Transverse colon (tissue), 4 donors: ENCODE results near the gene SERF2. TPM values are rescaled to one million over a fixed set of nuclear protein-coding genes. Genes with fewer than 3 reads are reported as not detected.
"Not testable (repeated sequence)": the region's sequence is repeated elsewhere in the genome, so short reads cannot be mapped to it uniquely, and the experiment has no call there.

Experiments used
- DNase-seq: peaks from one replicate; pipeline ENCODE4 v3.0.0-alpha.2; 2019
- H3K27ac ChIP-seq, 4 donors: fragments of 200-600 bp; sonication (generic); 2 replicates each; pipeline ENCODE4 v1.5.1; 2016 to 2018; ENCODE audit warnings: inconsistent platforms in 4 of 4
- H3K27me3 ChIP-seq: fragments of 200-600 bp; sonication (generic); 2 replicates; pipeline ENCODE4 v1.5.1; 2017; ENCODE audit warnings: inconsistent platforms
- H3K36me3 ChIP-seq, 4 donors: fragments of 200-600 bp; sonication (generic); 2 replicates each; pipeline ENCODE4 v1.5.1; 2017 to 2019; ENCODE audit warnings: inconsistent platforms in 4 of 4
- H3K4me1 ChIP-seq, 4 donors: fragments of 200-600 bp; sonication (generic); 2 replicates each; pipeline ENCODE4 v1.5.1; 2017 to 2020; ENCODE audit warnings: inconsistent platforms in 4 of 4
- H3K4me3 ChIP-seq, 4 donors: fragments of 200-600 bp; sonication (generic); 1 replicate in 1 of 4; 2 replicates in 3 of 4; pipeline versions ENCODE4 v1.5.1 to v1.6.1; 2017 to 2019; ENCODE audit warnings: inconsistent platforms in 4 of 4
- H3K9me3 ChIP-seq, 2 donors: fragments of 200-600 bp; sonication (generic); 2 replicates each; pipeline ENCODE4 v1.5.1; 2017 to 2019; ENCODE audit warnings: inconsistent platforms in 2 of 2
- EP300 ChIP-seq: sonication (generic); formaldehyde crosslinking; IDR thresholded peaks from one replicate; pipeline ENCODE4 v1.6.1; 2017; ENCODE audit warnings: antibody characterized with exemption, low read depth
- POLR2A ChIP-seq: fragments of 450-650 bp; IDR thresholded peaks from one replicate; pipeline ENCODE4 v1.6.1; 2016; ENCODE audit warnings: antibody characterized with exemption, mild to moderate bottlenecking, moderate library complexity
- POLR2AphosphoS5 ChIP-seq, 3 donors: sonication (generic); formaldehyde crosslinking; IDR thresholded peaks; one replicate each; pipeline ENCODE4 v1.6.1; 2016; ENCODE audit warnings: antibody characterized with exemption in 3 of 3
- WGBS, 2 donors: methylation state at CpG; one replicate each; pipeline ENCODE4 v1.1.5; 2018; ENCODE audit warnings: low coverage in 1 of 2; 5-methylcytosine and 5-hydroxymethylcytosine counted together
- in situ Hi-C, 4 donors: fragments of 200-750 bp; cut with MboI; loops; one replicate each; pipeline versions ENCODE4 v1.15.0 to v1.15.1; 2017; ENCODE audit warnings: low sequenced_read_pairs in 3 of 4, low pct_ligation_motif_present in 1 of 4, low pct_unique_long_range_greater_than_20kb in 1 of 4
- intact Hi-C: fragments of 100-400 bp; cut with DNase I; formaldehyde crosslinking; loops from one replicate; pipeline ENCODE4 v1.15.1; 2023; ENCODE audit warnings: low total_unique reads
- total RNA-seq, 4 donors: library from RNA; depleted of rRNA; stranded (reverse); fragments of >200 nt; gene quantifications; one replicate each; pipeline ENCODE4 v1.1.0, GENCODE V29; 2016
- TF ChIP-seq, protein P1 (sequence below), 5 experiments: fragments of 200-600 bp in 3 of 5; fragments of 450-650 bp in 2 of 5; sonication (generic) in 3 of 5; IDR thresholded peaks; 1 replicate in 2 of 5; 2 replicates in 3 of 5; pipeline ENCODE4 v1.5.1; 2016 to 2017; ENCODE audit warnings: antibody characterized with exemption in 5 of 5, inconsistent platforms in 3 of 5, mild to moderate bottlenecking in 2 of 5, moderate library complexity in 1 of 5

SERF2 gene
- total RNA-seq, 4 donors from 2014 or later: 663 to 1,001 (median 825) TPM

DNA sequence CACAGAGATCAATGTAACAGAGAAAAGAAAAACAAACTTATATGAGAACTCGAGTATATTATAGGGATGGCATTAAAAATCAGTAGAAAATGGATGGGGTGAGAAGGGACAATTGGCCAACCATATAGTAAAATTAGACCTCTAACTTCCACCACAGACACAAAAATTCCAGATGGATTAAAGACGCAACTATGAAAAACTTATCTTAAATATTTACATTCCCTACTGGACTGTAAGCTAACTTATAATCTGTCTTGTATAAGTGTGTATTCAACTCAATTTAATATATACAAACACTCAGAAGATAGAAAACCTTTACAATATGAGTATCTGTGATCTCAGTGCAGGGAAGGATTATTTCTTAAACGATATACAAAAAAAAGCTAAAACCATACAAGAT lies 29.4 kb downstream of the SERF2 start:
- Histone ChIP-seq H3K4me3 (no peak overlapping the region), H3K4me1 (peaks cover 7 to 51% (median 22%) of the 10 kb centered on the region in 4 donors), H3K27ac (peak overlapping the region in 1 of 4 donors; percentile 7), H3K27me3 (no peaks in the 10 kb centered on the region), H3K36me3 (peaks cover 0 to 13% (median 0%) of the 10 kb centered on the region in 4 donors), H3K9me3 (no peaks in the 10 kb centered on the region)
- TF ChIP-seq POLR2A (no peak), POLR2AphosphoS5 (IDR thresholded peaks at IDR 0.05) (no peak), EP300 (no peak)
- TF ChIP-seq, protein P1, sequence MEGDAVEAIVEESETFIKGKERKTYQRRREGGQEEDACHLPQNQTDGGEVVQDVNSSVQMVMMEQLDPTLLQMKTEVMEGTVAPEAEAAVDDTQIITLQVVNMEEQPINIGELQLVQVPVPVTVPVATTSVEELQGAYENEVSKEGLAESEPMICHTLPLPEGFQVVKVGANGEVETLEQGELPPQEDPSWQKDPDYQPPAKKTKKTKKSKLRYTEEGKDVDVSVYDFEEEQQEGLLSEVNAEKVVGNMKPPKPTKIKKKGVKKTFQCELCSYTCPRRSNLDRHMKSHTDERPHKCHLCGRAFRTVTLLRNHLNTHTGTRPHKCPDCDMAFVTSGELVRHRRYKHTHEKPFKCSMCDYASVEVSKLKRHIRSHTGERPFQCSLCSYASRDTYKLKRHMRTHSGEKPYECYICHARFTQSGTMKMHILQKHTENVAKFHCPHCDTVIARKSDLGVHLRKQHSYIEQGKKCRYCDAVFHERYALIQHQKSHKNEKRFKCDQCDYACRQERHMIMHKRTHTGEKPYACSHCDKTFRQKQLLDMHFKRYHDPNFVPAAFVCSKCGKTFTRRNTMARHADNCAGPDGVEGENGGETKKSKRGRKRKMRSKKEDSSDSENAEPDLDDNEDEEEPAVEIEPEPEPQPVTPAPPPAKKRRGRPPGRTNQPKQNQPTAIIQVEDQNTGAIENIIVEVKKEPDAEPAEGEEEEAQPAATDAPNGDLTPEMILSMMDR (IDR thresholded peaks at IDR 0.05): no peak
- in situ Hi-C loops (no loop called here), intact Hi-C loops (no loop called here)
- no peak for DNase-seq
- 35 to 47% methylated on average over 3 of the region's 3 CpGs for WGBS, 2 donors

DNA sequence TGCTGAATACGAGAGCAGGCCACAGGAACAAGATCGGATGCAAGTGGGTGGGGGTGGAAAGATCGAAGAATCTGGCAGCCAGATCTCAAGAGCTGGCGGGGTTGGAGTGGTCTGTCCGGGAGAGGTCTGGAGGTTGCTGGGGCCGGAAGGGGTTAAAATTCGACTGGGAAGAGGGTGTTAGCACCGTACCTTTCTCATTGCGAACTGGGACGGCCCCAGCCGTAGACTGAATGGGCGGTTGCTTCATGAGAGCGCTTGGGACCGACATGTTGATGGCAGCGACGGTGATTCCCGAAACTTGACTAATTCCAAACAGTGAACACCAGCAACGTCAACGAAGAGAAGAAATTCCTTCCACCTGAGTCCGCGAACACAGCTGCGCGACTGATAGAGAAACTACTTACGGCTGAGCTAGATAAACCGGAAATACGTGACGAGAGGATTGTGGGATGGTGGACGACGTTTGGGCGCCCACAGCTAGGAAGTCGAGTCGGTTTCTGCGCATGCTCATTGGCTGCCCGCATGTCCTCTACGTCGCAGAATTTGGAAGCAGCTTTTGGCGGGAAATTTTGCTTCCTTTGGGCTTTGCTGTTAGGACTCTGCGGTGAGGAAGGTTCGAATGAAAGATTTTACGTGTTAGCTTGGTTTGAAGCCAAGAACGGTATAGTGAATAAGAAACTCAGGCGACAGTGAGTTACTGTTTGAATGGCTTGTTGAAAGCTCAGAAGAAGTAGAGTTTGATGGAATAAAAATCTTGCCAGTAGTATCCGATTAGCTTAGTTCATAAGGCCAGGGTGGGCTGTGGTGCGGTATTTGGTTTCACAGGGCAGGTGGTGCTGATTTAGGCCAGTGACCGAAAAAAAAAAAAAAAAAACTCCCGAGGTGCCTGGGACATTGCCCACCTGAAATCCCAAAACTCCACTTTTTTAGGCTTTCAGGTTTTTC lies 32.5 kb downstream of the SERF2 start, which contains the start of gene MFAP1:
Gene MFAP1 (minus strand): TSS at position 389 of the 945 bp plus-strand sequence. CDS start 121 bp downstream, at position 268.
- Histone ChIP-seq H3K4me1 (peaks cover 7 to 65% (median 31%) of the 10 kb centered on the region in 4 donors), H3K4me3 (peak within 1 kb of the TSS; percentile 60 to 89 (median 77)), H3K27me3 (no peaks in the 10 kb centered on the region), H3K9me3 (no peaks in the 10 kb centered on the region), H3K36me3 (no peaks in the 10 kb centered on the region), H3K27ac (peak within 1 kb of the TSS; percentile 85 to 95 (median 92))
- intact Hi-C loops: no loop called here
- in situ Hi-C loops: no loop called here
- TF ChIP-seq EP300 (no peak), POLR2A (peak; percentile 96), POLR2AphosphoS5 (IDR thresholded peaks at IDR 0.05) (peak; percentile 95 to 99 (median 98))
- TF ChIP-seq, protein P1 (IDR thresholded peaks at IDR 0.05): no peak
- 9 to 21% methylated on average over 19 to 46 of the region's 46 CpGs for WGBS, 2 donors
- DNase-seq: peak; percentile 95

DNA sequence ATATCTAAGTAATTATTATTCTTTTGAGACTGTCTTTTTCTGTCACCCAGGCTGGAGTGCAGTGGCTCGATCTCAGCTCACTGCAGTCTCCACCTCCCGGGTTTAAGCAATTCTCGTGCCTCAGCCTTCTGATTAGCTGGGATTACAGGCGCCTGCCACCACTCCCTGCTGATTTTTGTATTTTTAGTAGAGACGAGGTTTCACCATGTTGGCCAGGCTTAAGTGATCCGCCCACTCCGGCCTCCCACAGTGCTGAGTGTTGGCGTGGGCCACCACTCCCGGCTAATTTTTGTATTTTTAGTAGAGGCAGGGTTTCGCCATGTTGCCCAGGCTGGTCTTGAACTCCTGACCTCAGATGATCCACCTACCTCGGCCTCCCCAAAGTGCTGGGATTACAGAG lies 33.2 kb downstream of the SERF2 start:
- DNase-seq, H3K27ac ChIP-seq, H3K27me3 ChIP-seq, H3K4me3 ChIP-seq, in situ Hi-C loops, H3K9me3 ChIP-seq, intact Hi-C loops, H3K36me3 ChIP-seq: not testable (repeated sequence)
- peaks cover 7 to 63% (median 31%) of the 10 kb centered on the region in 4 donors for H3K4me1 ChIP-seq
- WGBS, 2 donors: 90 to 94% methylated on average over 2 to 11 of the region's 11 CpGs

DNA sequence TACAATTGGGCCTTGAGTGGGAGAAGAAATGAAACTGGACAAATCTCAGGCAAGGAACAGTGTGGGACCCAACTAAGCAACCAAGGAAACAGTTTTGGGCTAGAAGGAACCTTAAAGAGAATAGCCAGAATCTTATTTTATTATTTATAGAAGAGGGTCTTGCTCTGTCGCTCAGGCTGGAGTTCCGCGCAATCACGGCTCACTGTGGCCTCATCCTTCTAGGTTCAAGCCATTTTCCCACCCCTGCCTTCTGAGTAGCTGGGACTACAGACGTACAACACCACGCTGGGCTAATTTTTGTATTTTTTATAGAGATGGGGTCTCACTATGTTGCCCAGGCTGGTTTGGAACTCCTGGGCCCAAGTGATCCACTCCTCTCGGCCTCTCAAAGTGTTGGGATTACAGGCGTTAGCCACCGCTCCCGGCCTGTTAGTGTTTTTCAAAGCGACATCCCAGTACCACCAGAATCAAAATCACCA lies 33.9 kb downstream of the SERF2 start:
- in situ Hi-C loops: no loop called here
- intact Hi-C loops: no loop called here
- H3K36me3 ChIP-seq: no peaks in the 10 kb centered on the region
- no peaks in the 10 kb centered on the region for H3K27me3 ChIP-seq
- peak overlapping the region; percentile 73 to 84 (median 78) for H3K27ac ChIP-seq
- no peak for DNase-seq
- peaks cover 7 to 56% (median 31%) of the 10 kb centered on the region in 4 donors for H3K4me1 ChIP-seq
- TF ChIP-seq EP300: no peak
- TF ChIP-seq, protein P1 (IDR thresholded peaks at IDR 0.05): no peak
- peak overlapping the region in 3 of 4 donors; percentile 38 to 56 (median 42) for H3K4me3 ChIP-seq
- WGBS, 2 donors: 97% methylated on average over 11 of the region's 11 CpGs; no CpG with 5 or more reads in 1 of the 2 donors
- H3K9me3 ChIP-seq: no peaks in the 10 kb centered on the region
